Right ventricle myocardium superior (tissue), 1 donor: ENCODE measurements around the gene TASL. TPM values are rescaled to one million over a fixed set of nuclear protein-coding genes. Genes with fewer than 3 reads are reported as not detected.

Experiments used
- total RNA-seq: library from RNA; stranded (reverse); fragmentation: NEBNext Ultra II Directional; extraction: Animal tissue kit (Norgen Biotek cat#: 25700); gene quantifications from one replicate; pipeline ENCODE4 v1.2.1, GENCODE V29; 2021
- donor health status: DM: no; HTN: yes; CAD: no; lungs with severe emphysema.

TASL gene
- total RNA-seq, 1 donor from 2014 or later, result 0.30 TPM

Other genes with a start within 250 kb of the TASL start
- gene GK, start 75.7 kb upstream of the TASL start, total RNA-seq, result 9.1 TPM